ENCODE results near the gene NDRG4.

The NDRG4 gene

GRCh38 chr16:58472827-58473226 is 27.1 kb upstream of the NDRG4 start:
- in situ Hi-C loops (cut with MboI; ENCODE audit: low sequenced_read_pairs, unreplicated experiment), result no loop called here
- TF ChIP-seq CTCF (IDR thresholded peaks at IDR 0.05; ENCODE audit: borderline replicate concordance, control extremely low read depth, extremely low read depth, insufficient read depth, missing control alignments), result no peak
- DNase-seq (ENCODE audit: low spot score), result no peak

- no peak for DNase-seq (ENCODE audit: low spot score)
- TF ChIP-seq CTCF (IDR thresholded peaks at IDR 0.05; ENCODE audit: borderline replicate concordance, control extremely low read depth, extremely low read depth, insufficient read depth, missing control alignments), result no peak
- in situ Hi-C loops (cut with MboI; ENCODE audit: low sequenced_read_pairs, unreplicated experiment), result no loop called here
Observed at GRCh38 chr16:58474296-58474695, 25.6 kb upstream of the NDRG4 start.

DNA sequence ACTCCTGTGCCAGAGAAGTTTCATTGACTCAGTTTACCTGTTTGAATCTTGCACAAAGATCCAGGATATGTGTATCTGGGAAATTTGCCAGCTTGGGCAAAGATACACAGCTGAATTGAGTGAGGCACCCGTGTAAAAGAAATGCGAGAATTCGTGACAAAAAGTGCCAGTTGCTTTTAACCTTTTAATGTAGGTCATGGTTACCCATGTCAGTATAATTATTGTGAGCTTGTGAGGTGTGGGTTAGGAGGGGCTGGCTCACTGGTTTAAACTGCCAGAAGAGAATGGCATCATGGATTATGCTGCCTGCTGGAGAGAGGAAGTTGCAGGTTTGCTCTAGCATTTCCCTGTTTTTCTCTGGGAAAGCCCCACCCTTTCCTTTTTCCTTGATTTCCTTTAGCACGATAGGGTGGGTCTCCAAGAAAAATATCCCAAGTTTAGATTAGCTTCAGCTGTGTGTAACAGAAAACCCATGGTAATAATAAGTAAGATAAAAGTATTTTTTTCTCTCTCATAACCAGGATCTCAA is 24.8 kb upstream of the NDRG4 start:
- no peak for DNase-seq (ENCODE audit: low spot score)
- in situ Hi-C loops (cut with MboI; ENCODE audit: low sequenced_read_pairs, unreplicated experiment), result no loop called here
- TF ChIP-seq CTCF (IDR thresholded peaks at IDR 0.05; ENCODE audit: borderline replicate concordance, control extremely low read depth, extremely low read depth, insufficient read depth, missing control alignments), result no peak

DNA sequence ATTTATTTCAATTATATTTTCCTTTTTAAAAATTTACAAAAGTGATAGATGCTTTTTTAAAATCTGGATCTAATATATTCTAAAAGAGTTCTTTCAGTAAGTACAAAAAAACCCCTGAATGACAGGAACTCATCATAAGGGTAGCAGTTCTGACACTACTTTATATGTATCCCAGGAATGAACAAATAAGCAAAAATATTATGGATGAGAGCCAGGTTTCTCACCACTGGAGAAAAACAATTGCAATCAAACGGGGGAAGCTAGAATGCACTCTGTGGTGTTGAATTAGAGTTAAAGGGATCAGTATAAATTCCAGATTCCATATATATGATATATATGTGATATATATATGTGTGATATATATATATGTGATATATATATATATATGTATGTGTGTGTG is 23.2 kb upstream of the NDRG4 start:
- no peak for DNase-seq (ENCODE audit: low spot score)
- in situ Hi-C loops (cut with MboI; ENCODE audit: low sequenced_read_pairs, unreplicated experiment), result no loop called here
- no peak for TF ChIP-seq CTCF (IDR thresholded peaks at IDR 0.05; ENCODE audit: borderline replicate concordance, control extremely low read depth, extremely low read depth, insufficient read depth, missing control alignments)

- in situ Hi-C loops (cut with MboI; ENCODE audit: low sequenced_read_pairs, unreplicated experiment), result no loop called here
- TF ChIP-seq CTCF (IDR thresholded peaks at IDR 0.05; ENCODE audit: borderline replicate concordance, control extremely low read depth, extremely low read depth, insufficient read depth, missing control alignments), result no peak
- DNase-seq (ENCODE audit: low spot score), result no peak
Observed at GRCh38 chr16:58478427-58478826, 21.5 kb upstream of the NDRG4 start.

GRCh38 chr16:58481226-58481869 is 18.6 kb upstream of the NDRG4 start:
- in situ Hi-C loops (cut with MboI; ENCODE audit: low sequenced_read_pairs, unreplicated experiment), result no loop called here
- DNase-seq (ENCODE audit: low spot score), result no peak
- no peak for TF ChIP-seq CTCF (IDR thresholded peaks at IDR 0.05; ENCODE audit: borderline replicate concordance, control extremely low read depth, extremely low read depth, insufficient read depth, missing control alignments)

Measured in GM13976 (cell line).